ENCODE results near the gene BRS3. TPM values are rescaled to one million over a fixed set of nuclear protein-coding genes. Genes with fewer than 3 reads are reported as not detected.

The BRS3 gene
- total RNA-seq, 2 donors from 2014 or later, result not detected

DNA sequence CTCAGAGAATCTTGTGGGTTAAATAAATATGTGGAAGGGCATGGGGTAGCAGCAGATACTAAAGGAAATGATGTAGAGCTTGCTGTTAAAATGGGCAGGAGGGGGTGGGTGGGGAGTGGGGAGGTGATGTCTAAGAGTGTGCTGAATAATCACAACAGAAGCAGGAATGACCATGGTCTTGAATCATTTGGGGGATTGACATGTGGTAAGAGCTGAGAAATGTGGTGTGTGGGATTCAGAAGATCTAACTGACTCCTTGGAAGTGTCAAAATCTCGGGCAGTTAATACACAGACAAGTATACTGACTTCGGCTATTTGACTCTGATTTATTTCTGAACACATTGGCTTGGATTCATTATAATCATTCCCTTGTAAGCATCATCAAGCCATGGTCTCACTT lies 51.1 kb downstream of the BRS3 start:
- H3K9me3 Mint-ChIP-seq, result no peaks in the 10 kb centered on the region
- no peak for ATAC-seq

DNA sequence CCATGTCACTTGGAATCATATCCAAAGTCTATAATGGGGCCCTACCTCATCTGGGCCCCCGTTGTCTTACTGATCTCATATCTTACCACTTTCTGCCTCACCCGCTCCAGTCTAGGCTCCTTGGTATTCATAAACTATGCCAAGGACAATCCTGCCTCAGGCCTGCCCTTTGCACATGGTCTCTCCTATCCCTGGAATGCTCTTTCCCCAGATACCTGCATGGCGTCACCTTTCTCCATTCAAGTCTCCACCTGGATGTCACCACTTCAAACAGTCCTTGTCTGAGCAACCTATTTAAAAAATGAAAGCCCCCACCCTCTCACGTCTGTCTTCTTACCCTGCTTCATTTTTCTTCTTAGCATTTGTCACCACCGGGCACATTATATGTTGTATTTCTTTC lies 52.5 kb downstream of the BRS3 start:
- no peak overlapping the region for H3K27ac Mint-ChIP-seq
- DNase-seq (ENCODE audit: low spot score in 2 of 2) (no peak), ATAC-seq (no peak)
- no peaks in the 10 kb centered on the region for H3K9me3 Mint-ChIP-seq
- no peaks in the 10 kb centered on the region for H3K36me3 Mint-ChIP-seq

More for the DNA sequence above, 51.1 kb downstream of the BRS3 start:
- no peak for DNase-seq (ENCODE audit: low spot score in 2 of 2)
- Mint-ChIP-seq H3K36me3 (no peaks in the 10 kb centered on the region), H3K27ac (no peak overlapping the region)

DNA sequence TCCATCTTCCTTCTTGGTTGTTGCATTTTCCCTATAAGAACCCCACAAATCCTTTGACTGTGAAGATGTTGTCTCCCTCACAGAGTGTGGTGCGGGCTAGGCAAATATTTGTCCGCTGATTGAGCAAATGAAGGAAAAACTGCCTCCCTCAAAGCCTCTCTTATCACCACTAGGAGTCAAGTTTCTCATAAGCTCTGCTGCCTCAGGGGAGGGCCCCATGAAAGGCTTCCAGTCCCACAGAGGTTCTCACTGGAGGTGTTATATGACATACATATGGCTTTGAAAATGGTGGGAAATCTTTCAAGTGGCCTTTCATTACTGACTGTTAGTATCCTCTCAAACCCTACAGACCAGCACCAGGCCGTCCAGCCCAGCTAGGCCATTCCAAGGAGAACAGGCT lies 53.5 kb downstream of the BRS3 start:
- Mint-ChIP-seq H3K27ac (no peak overlapping the region), H3K36me3 (no peaks in the 10 kb centered on the region), H3K9me3 (no peaks in the 10 kb centered on the region)
- DNase-seq (ENCODE audit: low spot score in 2 of 2) (no peak), ATAC-seq (no peak)

DNA sequence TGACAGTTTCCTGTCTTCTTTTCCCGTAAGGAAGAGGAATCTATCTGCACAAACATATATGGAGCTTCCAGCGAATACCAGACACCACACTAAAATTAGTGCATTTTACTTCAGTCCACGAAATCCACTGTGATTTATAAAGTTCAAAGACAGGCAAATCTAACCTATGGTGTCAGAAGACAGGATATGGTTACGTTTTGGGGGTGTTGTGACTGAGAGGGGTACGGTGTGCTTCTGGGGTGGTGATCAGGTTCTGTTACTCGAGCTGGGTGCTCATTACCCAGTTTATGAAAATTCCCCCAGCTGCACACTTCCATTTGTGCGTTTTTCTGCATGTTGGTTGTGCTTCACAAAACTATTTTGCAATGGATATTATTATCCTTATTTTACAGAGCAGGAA lies 54.5 kb downstream of the BRS3 start:
- H3K27ac Mint-ChIP-seq, result no peak overlapping the region
- no peaks in the 10 kb centered on the region for H3K36me3 Mint-ChIP-seq
- DNase-seq (ENCODE audit: low spot score in 2 of 2), result no peak
- no peak for ATAC-seq
- H3K9me3 Mint-ChIP-seq, result no peaks in the 10 kb centered on the region

Other genes starting within 250 kb of the BRS3 start
- 10 to 100 TPM; 14.3 to 19.8 TPM for gene MAP7D3, start 236.5 kb upstream of the BRS3 start, total RNA-seq
- gene ADGRG4, start 187.0 kb upstream of the BRS3 start, total RNA-seq, result not detected
- gene HTATSF1, start 9.6 kb downstream of the BRS3 start, total RNA-seq, result 10 to 100 TPM; 41.5 to 45.3 TPM
- gene VGLL1, start 44.3 kb downstream of the BRS3 start, total RNA-seq, result not detected
- 100 to 1,000 TPM in 1 of 2 donors, 10 to 100 TPM in 1; 80.0 to 134 TPM for gene CD40LG, start 160.2 kb downstream of the BRS3 start, total RNA-seq